ENCODE results near the gene CD164L2.
"Not testable (repeated sequence)": the region's sequence is repeated elsewhere in the genome, so short reads cannot be mapped to it uniquely, and the experiment has no call there.

Gene CD164L2

DNA sequence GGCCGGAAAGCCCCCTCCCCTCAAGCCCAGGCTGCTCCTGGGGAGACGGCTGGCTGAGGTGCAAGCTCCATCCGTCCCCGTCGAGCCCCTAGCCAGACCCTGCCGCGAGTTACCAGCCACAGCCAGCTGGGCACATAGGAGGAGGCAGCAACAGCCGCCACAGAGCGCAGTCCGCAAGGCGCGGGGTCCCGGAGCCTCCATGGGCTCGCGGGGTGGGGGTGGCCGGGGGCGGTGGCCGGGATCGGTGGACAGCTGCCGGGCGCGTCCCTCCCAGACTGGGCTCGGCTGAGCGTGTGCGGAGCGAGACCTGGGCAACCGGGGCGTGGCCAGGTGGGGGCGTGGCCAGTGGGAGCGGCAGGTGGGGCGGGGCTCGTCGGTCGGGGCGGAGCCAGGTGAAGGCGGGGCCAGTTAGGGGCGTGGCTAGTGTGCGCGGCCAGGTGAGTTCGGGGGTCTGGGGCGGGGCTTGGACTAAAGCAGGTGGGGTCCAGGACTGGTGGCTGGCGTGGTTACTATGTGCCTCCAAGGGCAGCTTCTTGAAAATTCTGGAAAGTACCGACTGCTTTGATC lies at the start of gene CD164L2:
TSS of gene CD164L2 (minus strand) at position 295 of the 567 bp plus-strand sequence. CDS start at position 201, 94 bp downstream.
- TF ChIP-seq FOXP2 (optimal IDR thresholded peaks at IDR 0.05; ENCODE audit: control extremely low read depth, extremely low read length, insufficient read depth) (no peak), EZH2 (IDR thresholded peaks at IDR 0.05) (no peak)
- no peaks in the 10 kb centered on the region for H3K36me3 ChIP-seq (ENCODE audit: insufficient read depth, low read length)
- H3K27ac ChIP-seq = no peak within 1 kb of the TSS
- no peak for DNase-seq (ENCODE audit: low read depth, low spot score)
- no peak within 1 kb of the TSS for H3K4me3 ChIP-seq
- H3K9me3 ChIP-seq (ENCODE audit: low read depth, low read length) = no peaks in the 10 kb centered on the region
- H3K9ac ChIP-seq (ENCODE audit: insufficient read length) = no peak within 1 kb of the TSS

- not testable (repeated sequence) for H3K9me3 ChIP-seq (ENCODE audit: low read depth, low read length); H3K27ac ChIP-seq; H3K4me3 ChIP-seq; H3K9ac ChIP-seq (ENCODE audit: insufficient read length); DNase-seq (ENCODE audit: low read depth, low spot score); H3K36me3 ChIP-seq (ENCODE audit: insufficient read depth, low read length)
These were observed 49.6 kb upstream of the CD164L2 start for GRCh38 chr1:27432725-27433124.

DNA sequence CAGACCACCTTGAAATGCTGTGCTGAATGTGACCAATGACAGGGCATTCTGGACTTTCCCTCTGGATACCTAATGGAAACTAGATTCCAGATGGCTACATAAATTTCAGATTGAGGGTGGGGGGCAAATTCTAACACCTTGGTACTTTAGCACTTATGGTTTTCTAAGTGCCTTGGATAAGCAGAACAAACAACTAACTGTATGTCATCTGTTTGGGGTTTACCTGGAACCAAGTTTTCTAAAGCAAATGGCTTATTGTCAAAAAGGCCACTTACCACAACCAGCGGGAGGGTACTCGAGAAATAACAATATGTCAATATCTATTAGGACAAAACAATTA lies 48.4 kb upstream of the CD164L2 start:
- no peaks in the 10 kb centered on the region for H3K9me3 ChIP-seq (ENCODE audit: low read depth, low read length)
- no peak for TF ChIP-seq EZH2 (IDR thresholded peaks at IDR 0.05)
- no peak for TF ChIP-seq POLR2AphosphoS5 (IDR thresholded peaks at IDR 0.05; ENCODE audit: borderline replicate concordance, low read depth, low read length)
- TF ChIP-seq FOXP2 (optimal IDR thresholded peaks at IDR 0.05; ENCODE audit: control extremely low read depth, extremely low read length, insufficient read depth) = no peak

DNA sequence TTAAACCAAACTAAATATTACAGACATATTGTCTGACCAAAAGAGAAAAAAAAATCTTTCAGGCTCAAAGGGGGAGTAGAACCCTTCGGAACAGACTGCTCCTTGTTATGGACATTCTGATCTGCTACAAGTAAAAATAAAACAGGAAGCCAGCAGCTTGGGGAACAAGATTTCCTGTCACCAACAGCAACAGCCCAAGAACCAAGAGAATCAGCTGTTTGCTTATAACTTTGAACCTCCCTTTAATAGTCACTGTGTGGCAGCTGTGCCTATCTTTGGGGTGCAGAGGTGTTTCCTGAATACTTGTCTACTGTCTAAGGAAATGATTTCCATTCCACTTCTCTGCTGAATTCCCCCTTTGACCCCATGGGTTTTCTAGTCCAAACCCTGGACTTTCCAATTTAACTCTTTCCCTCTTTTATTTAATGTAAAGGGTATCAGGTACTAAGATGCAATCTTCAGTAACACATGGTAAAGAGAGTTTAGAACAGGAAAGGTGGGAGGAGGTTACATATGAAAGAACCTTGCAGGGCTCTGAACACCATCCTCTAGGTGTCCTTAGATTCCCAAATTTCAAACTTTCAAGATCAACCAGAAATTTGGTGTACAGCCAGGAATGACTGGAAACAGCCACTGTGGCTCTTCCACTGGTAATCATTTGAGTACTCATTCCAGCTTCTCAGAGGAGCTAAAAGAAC lies 47.9 kb upstream of the CD164L2 start:
- DNase-seq (ENCODE audit: low read depth, low spot score) = no peak
- Histone ChIP-seq H3K9ac (ENCODE audit: insufficient read length) (no peak overlapping the region), H3K4me3 (no peak overlapping the region), H3K27ac (peak overlapping the region; percentile 40; the same call in 1 of the 2 replicates), H3K9me3 (ENCODE audit: low read depth, low read length) (no peaks in the 10 kb centered on the region), H3K36me3 (ENCODE audit: insufficient read depth, low read length) (peaks cover 23% of the 10 kb centered on the region)
- TF ChIP-seq FOXP2 (optimal IDR thresholded peaks at IDR 0.05; ENCODE audit: control extremely low read depth, extremely low read length, insufficient read depth) (no peak), EZH2 (IDR thresholded peaks at IDR 0.05) (no peak), POLR2AphosphoS5 (IDR thresholded peaks at IDR 0.05; ENCODE audit: borderline replicate concordance, low read depth, low read length) (no peak)

More for the DNA sequence above, 48.4 kb upstream of the CD164L2 start:
- no peak overlapping the region for H3K9ac ChIP-seq (ENCODE audit: insufficient read length)
- no peak for DNase-seq (ENCODE audit: low read depth, low spot score)
- H3K4me3 ChIP-seq = no peak overlapping the region
- H3K36me3 ChIP-seq (ENCODE audit: insufficient read depth, low read length) = peaks cover 18% of the 10 kb centered on the region
- no peak overlapping the region for H3K27ac ChIP-seq

DNA sequence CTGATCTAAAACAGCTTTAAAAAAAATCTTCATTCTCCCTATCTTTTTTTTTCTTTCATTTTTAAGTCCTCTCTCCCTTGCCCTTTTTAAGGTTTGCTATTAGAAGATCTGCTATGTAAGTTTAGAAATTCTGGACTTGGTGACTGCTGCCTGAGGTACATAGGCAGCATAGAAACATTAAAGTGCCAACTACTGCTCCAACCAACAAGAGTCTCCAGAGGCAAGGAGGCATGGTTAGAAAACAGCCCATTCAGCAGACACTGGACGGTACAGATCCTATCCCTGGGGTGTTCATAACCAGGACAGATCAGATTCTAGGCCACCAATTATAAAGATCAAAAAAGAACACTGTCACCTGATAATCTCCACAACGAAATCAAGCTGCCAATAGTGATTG lies 45.9 kb upstream of the CD164L2 start:
- H3K27ac ChIP-seq = peak overlapping the region; percentile 92
- peak overlapping the region; percentile 69 for H3K9ac ChIP-seq (ENCODE audit: insufficient read length)
- no peak for DNase-seq (ENCODE audit: low read depth, low spot score)
- H3K9me3 ChIP-seq (ENCODE audit: low read depth, low read length) = no peaks in the 10 kb centered on the region
- peaks cover 31% of the 10 kb centered on the region for H3K36me3 ChIP-seq (ENCODE audit: insufficient read depth, low read length)
- H3K4me3 ChIP-seq = peak overlapping the region; percentile 72
- TF ChIP-seq POLR2AphosphoS5 (IDR thresholded peaks at IDR 0.05; ENCODE audit: borderline replicate concordance, low read depth, low read length) = no peak
- no peak for TF ChIP-seq FOXP2 (optimal IDR thresholded peaks at IDR 0.05; ENCODE audit: control extremely low read depth, extremely low read length, insufficient read depth)
- TF ChIP-seq EZH2 (IDR thresholded peaks at IDR 0.05) = no peak

- Histone ChIP-seq H3K9me3 (ENCODE audit: low read depth, low read length) (no peaks in the 10 kb centered on the region), H3K4me3 (peak overlapping the region; percentile 72), H3K27ac (peak overlapping the region; percentile 92), H3K9ac (ENCODE audit: insufficient read length) (peak overlapping the region; percentile 69), H3K36me3 (ENCODE audit: insufficient read depth, low read length) (peaks cover 31% of the 10 kb centered on the region)
- no peak for TF ChIP-seq EZH2 (IDR thresholded peaks at IDR 0.05)
- no peak for TF ChIP-seq POLR2AphosphoS5 (IDR thresholded peaks at IDR 0.05; ENCODE audit: borderline replicate concordance, low read depth, low read length)
- TF ChIP-seq FOXP2 (optimal IDR thresholded peaks at IDR 0.05; ENCODE audit: control extremely low read depth, extremely low read length, insufficient read depth) = no peak
- no peak for DNase-seq (ENCODE audit: low read depth, low spot score)
These were observed 45.3 kb upstream of the CD164L2 start for GRCh38 chr1:27428316-27429028.

- TF ChIP-seq FOXP2 (optimal IDR thresholded peaks at IDR 0.05; ENCODE audit: control extremely low read depth, extremely low read length, insufficient read depth) (no peak), POLR2AphosphoS5 (IDR thresholded peaks at IDR 0.05; ENCODE audit: borderline replicate concordance, low read depth, low read length) (no peak), EZH2 (IDR thresholded peaks at IDR 0.05) (no peak)
- Histone ChIP-seq H3K9ac (ENCODE audit: insufficient read length) (peak overlapping the region; percentile 53), H3K4me3 (peak overlapping the region; percentile 72), H3K36me3 (ENCODE audit: insufficient read depth, low read length) (peaks cover 31% of the 10 kb centered on the region), H3K9me3 (ENCODE audit: low read depth, low read length) (no peaks in the 10 kb centered on the region), H3K27ac (peak overlapping the region; percentile 92)
- no peak for DNase-seq (ENCODE audit: low read depth, low spot score)
These were observed 44.7 kb upstream of the CD164L2 start for GRCh38 chr1:27427816-27428315.

DNA sequence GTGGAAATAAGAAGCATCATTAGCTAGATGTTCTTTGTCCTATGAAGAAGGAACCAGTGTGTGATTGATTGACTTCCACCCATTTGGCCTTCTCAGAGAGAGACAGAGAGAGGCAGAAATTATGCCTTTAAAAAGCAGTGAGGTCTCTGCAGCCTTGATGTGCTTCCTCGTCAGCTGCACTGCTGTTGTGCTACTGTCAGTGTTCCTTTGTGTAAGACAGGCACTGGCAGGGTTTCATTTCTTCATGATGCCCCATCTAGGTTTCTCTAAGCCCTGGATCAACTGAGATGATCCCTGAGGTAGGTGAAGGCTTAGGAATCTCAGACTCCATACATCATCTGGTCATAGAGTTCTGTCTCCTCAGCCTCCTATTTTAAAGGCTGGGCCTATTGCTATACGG lies 44.2 kb upstream of the CD164L2 start:
- no peak for TF ChIP-seq FOXP2 (optimal IDR thresholded peaks at IDR 0.05; ENCODE audit: control extremely low read depth, extremely low read length, insufficient read depth)
- TF ChIP-seq EZH2 (IDR thresholded peaks at IDR 0.05) = no peak
- TF ChIP-seq POLR2AphosphoS5 (IDR thresholded peaks at IDR 0.05; ENCODE audit: borderline replicate concordance, low read depth, low read length) = no peak
- Histone ChIP-seq H3K27ac (peak overlapping the region; percentile 92; the same call in 1 of the 2 replicates), H3K9ac (ENCODE audit: insufficient read length) (no peak overlapping the region), H3K36me3 (ENCODE audit: insufficient read depth, low read length) (peaks cover 31% of the 10 kb centered on the region), H3K4me3 (no peak overlapping the region), H3K9me3 (ENCODE audit: low read depth, low read length) (no peaks in the 10 kb centered on the region)
- DNase-seq (ENCODE audit: low read depth, low spot score) = no peak
